Kidney (tissue), 14 donors: ENCODE data around the gene LENEP. TPM values are rescaled to one million over a fixed set of nuclear protein-coding genes. Genes with fewer than 3 reads are reported as not detected.
A peak's percentile ranks its signal among the peaks of the same experiment; 100 is the strongest.

Experiments
- DNase-seq, 5 donors: peaks; one replicate each; pipeline ENCODE4 v3.0.0-alpha.2; 2013 to 2020
- FAIRE-seq: peaks from 2 replicates; lab custom pipeline; 2012; peaks lifted over from hg19 to GRCh38; lab: Jason Lieb, UNC
- H3K27ac ChIP-seq, 2 donors: one replicate each; pipeline ENCODE4 v1.7.0; 2013; ENCODE audit warnings: low read depth in 2 of 2, low read length in 2 of 2, inconsistent platforms in 1 of 2
- H3K27me3 ChIP-seq: one replicate; pipeline ENCODE4 v1.7.1; 2013; ENCODE audit warnings: low read length, inconsistent platforms; ENCODE audit not compliant: control insufficient read depth, insufficient read depth
- H3K36me3 ChIP-seq, 3 donors: one replicate each; pipeline versions ENCODE4 v1.7.0 to v1.7.1; 2013; ENCODE audit warnings: low read length in 3 of 3, control low read depth in 1 of 3, inconsistent platforms in 1 of 3; ENCODE audit not compliant: insufficient read depth in 3 of 3, control insufficient read depth in 2 of 3
- H3K4me1 ChIP-seq, 3 donors: one replicate each; pipeline versions ENCODE4 v1.7.0 to v1.7.1; 2013; ENCODE audit warnings: low read length in 3 of 3, inconsistent platforms in 1 of 3, low read depth in 1 of 3; ENCODE audit not compliant: control insufficient read depth in 2 of 3, insufficient read depth in 2 of 3
- H3K4me3 ChIP-seq, 3 donors: one replicate each; pipeline versions ENCODE4 v1.7.0 to v1.8.1; 2013; ENCODE audit warnings: low read length in 3 of 3, control low read depth in 1 of 3, inconsistent platforms in 1 of 3
- H3K9ac ChIP-seq, 3 donors: one replicate each; pipeline versions ENCODE4 v1.7.0 to v1.7.1; 2013; ENCODE audit warnings: low read length in 3 of 3, control low read depth in 1 of 3, inconsistent platforms in 1 of 3
- H3K9me3 ChIP-seq, 3 donors: one replicate each; pipeline versions ENCODE4 v1.7.0 to v1.7.1; 2013; ENCODE audit warnings: low read length in 3 of 3, control low read depth in 1 of 3, inconsistent platforms in 1 of 3; ENCODE audit not compliant: control insufficient read depth in 2 of 3, insufficient read depth in 1 of 3
- intact Hi-C: fragments of 100-400 bp; cut with DNase I; formaldehyde crosslinking; loops from one replicate; pipeline ENCODE4 v1.11.1; 2022
- polyA plus RNA-seq: library from polyadenylated mRNA; stranded (reverse); fragments of 350-450 nt; fragmentation: Illumina TruSeq; extraction: RNeasy Lipid Tissue Mini Kit (QIAGEN cat#74804); gene quantifications from one replicate; pipeline ENCODE4 v1.2.3, GENCODE V29; 2014; ENCODE audit warnings: low read depth, low replicate concordance; ENCODE audit not compliant: insufficient read depth
- total RNA-seq: library from RNA; stranded (reverse); fragmentation: NEBNext Ultra II Directional; extraction: Animal tissue kit (Norgen Biotek cat#: 25700); gene quantifications from one replicate; pipeline ENCODE4 v1.2.1, GENCODE V29; 2021
- TF ChIP-seq, protein P1 (sequence below): IDR thresholded peaks from 3 replicates; pipeline ENCODE4 v1.5.1; 2012; ENCODE audit warnings: mild to moderate bottlenecking, moderate library complexity, borderline replicate concordance; ENCODE audit not compliant: insufficient read depth; ENCODE audit errors: extremely low read depth
- donor health status: control.
- donor health status: control.
- donor health status: control.
- donor health status: control.
- donor health status: control.
- donor health status: DM: yes; HTN: yes; CAD: no.
- donor health status: Normal renal cell carcinoma (clear cell type).

The LENEP gene
- total and polyA plus RNA-seq, 2 donors from 2014 or later: not detected

- Histone ChIP-seq H3K27ac (no peak overlapping the region), H3K27me3 (no peaks in the 10 kb centered on the region), H3K9ac (no peak overlapping the region), H3K9me3 (no peaks in the 10 kb centered on the region), H3K4me1 (peaks cover 0 to 10% (median 5%) of the 10 kb centered on the region in 3 donors), H3K36me3 (no peaks in the 10 kb centered on the region), H3K4me3 (no peak overlapping the region)
- no peak for FAIRE-seq
- intact Hi-C loops: no loop called here
- peak in 1 of 5 donors; percentile 43 for DNase-seq
- TF ChIP-seq, protein P1, sequence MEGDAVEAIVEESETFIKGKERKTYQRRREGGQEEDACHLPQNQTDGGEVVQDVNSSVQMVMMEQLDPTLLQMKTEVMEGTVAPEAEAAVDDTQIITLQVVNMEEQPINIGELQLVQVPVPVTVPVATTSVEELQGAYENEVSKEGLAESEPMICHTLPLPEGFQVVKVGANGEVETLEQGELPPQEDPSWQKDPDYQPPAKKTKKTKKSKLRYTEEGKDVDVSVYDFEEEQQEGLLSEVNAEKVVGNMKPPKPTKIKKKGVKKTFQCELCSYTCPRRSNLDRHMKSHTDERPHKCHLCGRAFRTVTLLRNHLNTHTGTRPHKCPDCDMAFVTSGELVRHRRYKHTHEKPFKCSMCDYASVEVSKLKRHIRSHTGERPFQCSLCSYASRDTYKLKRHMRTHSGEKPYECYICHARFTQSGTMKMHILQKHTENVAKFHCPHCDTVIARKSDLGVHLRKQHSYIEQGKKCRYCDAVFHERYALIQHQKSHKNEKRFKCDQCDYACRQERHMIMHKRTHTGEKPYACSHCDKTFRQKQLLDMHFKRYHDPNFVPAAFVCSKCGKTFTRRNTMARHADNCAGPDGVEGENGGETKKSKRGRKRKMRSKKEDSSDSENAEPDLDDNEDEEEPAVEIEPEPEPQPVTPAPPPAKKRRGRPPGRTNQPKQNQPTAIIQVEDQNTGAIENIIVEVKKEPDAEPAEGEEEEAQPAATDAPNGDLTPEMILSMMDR: no peak
Measured at GRCh38 chr1:154998201-154998780, 4.9 kb downstream of the LENEP start.

DNA sequence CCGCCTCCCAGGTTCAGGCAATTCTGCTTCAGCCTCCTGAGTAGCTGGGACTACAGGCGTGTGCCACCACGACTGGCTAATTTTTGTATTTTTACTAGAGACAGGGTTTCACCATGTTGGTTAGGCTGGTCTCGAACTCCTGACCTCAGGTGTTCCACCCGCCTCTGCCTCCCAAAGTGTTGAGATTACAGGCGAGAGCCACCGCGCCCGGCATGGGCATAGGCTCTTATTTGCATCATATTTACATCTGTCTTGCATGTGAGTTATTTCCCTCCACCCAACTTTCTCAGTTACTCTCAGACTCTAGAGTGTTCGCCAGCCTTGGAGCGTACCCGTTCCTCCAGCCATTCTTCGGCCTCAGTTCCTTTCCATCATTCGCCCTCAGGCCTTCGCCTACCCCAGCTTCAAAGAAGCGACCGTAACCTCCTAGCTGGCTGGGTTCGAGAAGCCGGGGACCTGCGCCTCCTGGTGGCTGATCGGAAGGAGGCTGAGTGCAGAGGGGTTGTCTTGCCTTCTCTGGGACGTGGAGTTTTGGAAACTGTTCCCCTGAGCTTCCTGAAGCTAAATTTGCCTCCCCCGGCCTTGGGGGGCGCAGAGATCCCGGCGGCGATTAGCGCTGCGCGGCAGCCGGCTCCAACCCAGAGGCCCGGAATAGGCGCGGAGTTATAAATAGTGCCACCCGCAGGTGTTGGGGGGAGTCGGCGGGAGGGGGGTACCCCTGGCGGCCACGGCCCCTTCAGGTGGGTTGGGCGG, 5.6 kb downstream of the LENEP start:
- H3K4me1 ChIP-seq: peaks cover 0 to 10% (median 5%) of the 10 kb centered on the region in 3 donors
- TF ChIP-seq, protein P1: peak; percentile 75
- H3K27me3 ChIP-seq: no peaks in the 10 kb centered on the region
- H3K9me3 ChIP-seq: no peaks in the 10 kb centered on the region
- peak overlapping the region in 2 of 3 donors; percentile 33 to 41 for H3K4me3 ChIP-seq
- intact Hi-C loops: no loop called here
- FAIRE-seq: no peak
- peak; percentile 81 to 90 (median 84) for DNase-seq
- peak overlapping the region in 1 of 3 donors; percentile 55 for H3K9ac ChIP-seq
- H3K27ac ChIP-seq: peak overlapping the region; percentile 84 to 87
- no peaks in the 10 kb centered on the region for H3K36me3 ChIP-seq

DNA sequence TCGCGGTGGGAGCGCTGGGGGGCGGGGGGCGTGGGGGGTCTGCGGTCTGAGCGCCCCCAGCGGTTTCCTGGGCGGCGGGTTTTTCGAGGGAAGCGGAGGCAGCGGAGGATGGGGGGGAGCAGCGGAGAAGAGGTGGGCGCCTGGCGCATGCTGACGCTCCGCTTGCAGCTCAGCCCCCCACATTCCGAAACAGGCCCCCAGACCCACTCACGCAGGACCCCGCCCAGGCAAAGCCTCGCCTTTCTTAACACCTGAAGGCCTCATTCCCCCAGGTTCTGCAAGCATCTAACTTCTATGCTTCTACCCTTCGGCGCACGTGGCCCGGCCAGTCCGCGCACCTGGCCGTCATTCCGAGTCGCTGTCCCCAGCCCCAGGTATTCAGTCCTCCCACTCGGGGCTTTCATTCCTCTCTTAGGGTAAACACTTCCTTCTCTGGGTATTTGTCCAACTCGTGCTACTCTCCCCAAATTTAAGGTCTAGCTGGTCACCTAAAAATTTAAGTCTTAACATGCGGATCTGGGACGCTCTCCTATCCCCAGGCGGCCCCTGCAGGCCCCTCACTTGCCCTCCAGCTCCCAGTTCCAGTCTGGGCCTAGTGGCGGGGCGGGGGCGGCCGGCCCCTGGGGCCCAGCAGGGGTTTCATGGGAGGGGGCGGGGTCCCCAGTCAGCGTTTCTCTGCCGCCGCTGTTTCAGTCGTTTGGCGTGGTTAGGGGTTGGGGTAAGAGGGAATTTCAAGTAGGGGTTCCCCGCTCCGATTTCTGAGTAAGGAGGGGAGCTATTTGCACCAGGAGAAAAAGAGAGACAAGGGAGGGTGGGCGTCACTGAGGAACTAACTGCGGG, 6.4 kb downstream of the LENEP start:
- DNase-seq: peak; percentile 53 to 85 (median 79)
- H3K9ac ChIP-seq: peak overlapping the region; percentile 47 to 73 (median 60)

More for the DNA sequence above, 6.4 kb downstream of the LENEP start:
- Histone ChIP-seq H3K36me3 (no peaks in the 10 kb centered on the region), H3K4me3 (peak overlapping the region; percentile 56 to 76 (median 66)), H3K27ac (peak overlapping the region; percentile 84 to 87), H3K4me1 (peaks cover 2 to 18% (median 10%) of the 10 kb centered on the region in 3 donors), H3K27me3 (no peaks in the 10 kb centered on the region), H3K9me3 (no peaks in the 10 kb centered on the region)
- intact Hi-C loops: no loop called here
- TF ChIP-seq, protein P1: no peak
- FAIRE-seq: no peak
